ENCODE results near the gene CCDC39. TPM values are rescaled to one million over a fixed set of nuclear protein-coding genes. Genes with fewer than 3 reads are reported as not detected.

The CCDC39 gene
- total RNA-seq = not detected

DNA sequence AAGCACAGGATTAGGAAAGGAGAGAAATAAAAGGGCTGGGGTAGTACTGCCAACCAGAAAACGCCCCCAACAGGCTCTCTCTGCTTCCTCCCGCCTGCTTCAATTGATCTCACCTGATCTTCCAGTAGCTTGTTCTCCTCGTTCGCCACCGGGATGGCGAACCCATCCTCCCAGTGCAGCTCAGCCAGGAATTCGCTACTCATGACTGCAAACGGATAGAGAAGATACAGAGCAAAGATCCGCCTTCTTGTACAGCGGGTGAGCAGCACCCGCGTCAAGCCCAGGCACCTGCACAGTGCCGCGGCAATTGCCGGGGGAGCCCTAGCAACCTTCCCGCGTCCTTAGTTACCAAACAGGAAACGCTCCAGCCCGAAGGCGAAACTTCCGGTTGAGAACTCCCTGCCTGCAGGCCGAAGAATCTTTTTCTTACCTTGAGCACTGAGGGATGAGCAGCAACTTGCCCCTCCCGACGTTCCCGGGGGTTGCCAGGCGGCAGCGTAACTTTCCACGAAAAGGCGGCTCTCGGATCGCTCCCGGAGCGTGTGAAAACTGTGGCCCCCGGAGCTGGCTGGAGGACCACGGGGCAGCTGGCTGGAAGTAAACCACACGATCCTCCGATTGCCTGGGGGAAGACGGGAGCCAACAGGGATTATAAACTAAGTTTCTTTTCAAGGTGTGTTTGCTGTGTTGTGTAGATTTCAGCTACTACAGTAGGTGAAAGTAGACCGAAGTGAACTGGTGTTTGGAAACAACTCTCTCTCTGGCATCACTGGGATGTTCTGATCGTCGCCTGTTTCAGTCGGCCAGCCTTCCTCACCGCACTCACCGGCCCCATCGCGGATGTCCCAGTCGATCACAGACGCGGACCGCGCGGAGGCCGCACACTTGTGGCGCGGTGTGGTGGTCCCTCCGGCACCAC lies at the start of gene CCDC39:
CCDC39 (minus strand) TSS at position 312 of the 919 bp plus-strand sequence; CDS start at position 203, 109 bp downstream.
- Histone ChIP-seq H3K27me3 (no peaks in the 10 kb centered on the region), H3K36me3 (no peaks in the 10 kb centered on the region), H3K4me3 (peak within 1 kb of the TSS; percentile 52 to 56), H3K4me1 (peaks cover 0 to 8% of the 10 kb centered on the region in 2 donors), H3K9me3 (no peaks in the 10 kb centered on the region), H3K27ac (no peak within 1 kb of the TSS)
- TF ChIP-seq, protein P1, sequence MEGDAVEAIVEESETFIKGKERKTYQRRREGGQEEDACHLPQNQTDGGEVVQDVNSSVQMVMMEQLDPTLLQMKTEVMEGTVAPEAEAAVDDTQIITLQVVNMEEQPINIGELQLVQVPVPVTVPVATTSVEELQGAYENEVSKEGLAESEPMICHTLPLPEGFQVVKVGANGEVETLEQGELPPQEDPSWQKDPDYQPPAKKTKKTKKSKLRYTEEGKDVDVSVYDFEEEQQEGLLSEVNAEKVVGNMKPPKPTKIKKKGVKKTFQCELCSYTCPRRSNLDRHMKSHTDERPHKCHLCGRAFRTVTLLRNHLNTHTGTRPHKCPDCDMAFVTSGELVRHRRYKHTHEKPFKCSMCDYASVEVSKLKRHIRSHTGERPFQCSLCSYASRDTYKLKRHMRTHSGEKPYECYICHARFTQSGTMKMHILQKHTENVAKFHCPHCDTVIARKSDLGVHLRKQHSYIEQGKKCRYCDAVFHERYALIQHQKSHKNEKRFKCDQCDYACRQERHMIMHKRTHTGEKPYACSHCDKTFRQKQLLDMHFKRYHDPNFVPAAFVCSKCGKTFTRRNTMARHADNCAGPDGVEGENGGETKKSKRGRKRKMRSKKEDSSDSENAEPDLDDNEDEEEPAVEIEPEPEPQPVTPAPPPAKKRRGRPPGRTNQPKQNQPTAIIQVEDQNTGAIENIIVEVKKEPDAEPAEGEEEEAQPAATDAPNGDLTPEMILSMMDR (IDR thresholded peaks at IDR 0.05) = no peak
- peak; percentile 68 for DNase-seq (ENCODE audit: low spot score)

DNA sequence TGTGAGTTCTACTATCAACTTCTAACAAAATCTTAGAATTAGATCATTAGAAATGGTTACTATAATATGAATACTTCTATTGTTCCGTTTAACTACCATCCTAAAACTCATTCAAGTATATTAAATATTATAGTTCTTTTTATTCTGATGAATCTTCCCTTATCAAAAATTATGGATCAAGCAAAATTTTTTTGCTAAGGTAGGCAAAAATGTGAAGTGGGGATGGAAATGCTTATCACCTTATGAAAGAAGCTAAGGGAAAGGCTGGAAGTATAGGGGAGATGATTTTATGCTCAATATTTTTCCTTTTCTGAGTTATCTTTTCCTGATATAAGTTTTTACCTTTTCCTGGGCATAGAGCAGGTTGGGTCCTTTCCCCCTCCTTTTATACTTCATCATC lies 40.7 kb upstream of the CCDC39 start:
- no peaks in the 10 kb centered on the region for H3K27me3 ChIP-seq
- peaks cover 0 to 4% of the 10 kb centered on the region in 2 donors for H3K9me3 ChIP-seq
- TF ChIP-seq, protein P1 (IDR thresholded peaks at IDR 0.05) = no peak
- no peaks in the 10 kb centered on the region for H3K4me1 ChIP-seq
- no peak overlapping the region for H3K4me3 ChIP-seq
- H3K36me3 ChIP-seq = no peaks in the 10 kb centered on the region
- no peak overlapping the region for H3K27ac ChIP-seq
- DNase-seq (ENCODE audit: low spot score) = no peak

- no peaks in the 10 kb centered on the region for H3K27me3 ChIP-seq
- H3K4me1 ChIP-seq = no peaks in the 10 kb centered on the region
- H3K9me3 ChIP-seq = no peaks in the 10 kb centered on the region
- no peak overlapping the region for H3K27ac ChIP-seq
- DNase-seq (ENCODE audit: low spot score) = no peak
- H3K4me3 ChIP-seq = no peak overlapping the region
- TF ChIP-seq, protein P1 (IDR thresholded peaks at IDR 0.05) = no peak
- no peaks in the 10 kb centered on the region for H3K36me3 ChIP-seq
These were observed 28.6 kb upstream of the CCDC39 start for GRCh38 chr3:180707896-180708295.

- H3K36me3 ChIP-seq = no peaks in the 10 kb centered on the region
- H3K9me3 ChIP-seq = no peaks in the 10 kb centered on the region
- no peaks in the 10 kb centered on the region for H3K4me1 ChIP-seq
- no peaks in the 10 kb centered on the region for H3K27me3 ChIP-seq
- H3K4me3 ChIP-seq = no peak overlapping the region
- DNase-seq (ENCODE audit: low spot score) = no peak
- no peak overlapping the region for H3K27ac ChIP-seq
- TF ChIP-seq, protein P1 (IDR thresholded peaks at IDR 0.05) = no peak
These were observed 26.3 kb upstream of the CCDC39 start for GRCh38 chr3:180705619-180706018.

GRCh38 chr3:180704532-180704931 lies 25.2 kb upstream of the CCDC39 start:
- Histone ChIP-seq H3K4me1 (no peaks in the 10 kb centered on the region), H3K9me3 (no peaks in the 10 kb centered on the region), H3K27me3 (no peaks in the 10 kb centered on the region), H3K4me3 (no peak overlapping the region), H3K27ac (no peak overlapping the region), H3K36me3 (no peaks in the 10 kb centered on the region)
- TF ChIP-seq, protein P1 (IDR thresholded peaks at IDR 0.05) = no peak
- DNase-seq (ENCODE audit: low spot score) = no peak
